Stimulated activated CD8-positive, alpha-beta memory T cell treated with anti-CD3 and anti-CD28 coated beads, Interleukin-4, amount 100 ng/mL, for 48 hours (primary cell): Measurements from ENCODE around the gene PIK3R3.
"Not testable (repeated sequence)": the region's sequence is repeated elsewhere in the genome, so short reads cannot be mapped to it uniquely, and the experiment has no call there.

Experiments
- DNase-seq: peaks from one replicate; pipeline ENCODE4 v3.0.0-alpha.2; 2020

PIK3R3 gene

DNA sequence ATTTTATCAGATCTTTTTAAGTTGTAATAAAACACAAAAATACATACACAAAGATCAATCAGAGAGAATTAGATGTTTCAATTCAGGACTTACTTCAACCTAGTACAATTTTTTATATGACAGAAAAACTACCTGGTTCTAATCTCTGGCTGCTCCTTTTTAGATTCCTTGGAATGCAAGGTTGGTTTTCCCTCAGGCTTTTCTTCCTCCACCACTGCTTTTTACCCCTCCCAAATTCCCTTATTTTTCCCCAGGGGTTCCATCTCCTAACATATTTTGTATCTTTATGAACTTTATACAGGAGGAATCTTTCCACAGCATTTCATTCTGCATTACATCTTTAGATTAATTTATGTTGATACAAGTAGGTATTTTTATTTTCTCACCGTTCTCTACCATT is 33.2 kb downstream of the PIK3R3 start:
- no peak for DNase-seq

DNA sequence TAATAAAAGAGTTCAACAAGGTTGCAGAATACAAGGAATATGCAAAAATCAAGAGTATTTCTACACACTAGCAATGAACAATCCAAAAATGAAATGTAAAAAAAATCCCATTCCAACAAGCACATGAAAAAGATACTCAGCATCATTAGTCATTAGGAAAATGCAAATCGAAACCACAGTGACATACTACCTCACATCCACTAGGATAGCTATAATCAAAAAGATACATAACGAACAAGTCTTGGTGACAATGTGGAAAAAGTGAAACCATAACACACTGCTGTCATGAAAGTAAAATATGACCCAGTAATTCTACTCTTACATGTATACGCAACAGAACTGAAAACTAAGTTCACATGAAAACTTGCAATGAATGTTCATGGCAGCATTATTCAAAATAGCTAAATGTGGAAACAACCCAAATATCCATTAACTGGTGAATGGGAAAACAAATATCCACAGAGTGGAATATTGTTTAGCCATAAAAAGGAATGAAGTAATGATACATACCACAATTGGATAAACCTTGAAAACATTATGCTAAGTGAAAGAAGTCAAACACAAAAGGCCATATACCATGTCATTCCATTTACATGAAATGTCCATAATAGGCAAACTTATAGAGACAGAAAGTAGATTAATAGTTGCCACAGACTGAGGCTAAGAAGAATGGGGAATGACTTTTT is 34.3 kb downstream of the PIK3R3 start:
- DNase-seq: no peak

DNA sequence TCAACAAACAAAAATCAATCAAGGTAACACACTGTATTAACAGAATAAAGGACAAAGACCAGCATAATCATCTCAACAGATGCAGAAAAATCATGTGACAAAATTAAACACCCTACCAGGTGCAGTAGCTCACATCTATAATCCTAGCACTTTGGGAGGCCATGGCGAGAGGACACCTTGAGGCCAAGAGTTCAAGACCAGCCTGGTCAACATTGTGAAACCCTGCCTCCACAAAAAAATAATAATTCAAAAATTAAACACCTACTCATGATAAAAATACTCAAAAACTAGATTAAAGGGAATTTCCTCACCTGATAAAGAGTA is 35.3 kb downstream of the PIK3R3 start:
- no peak for DNase-seq

DNA sequence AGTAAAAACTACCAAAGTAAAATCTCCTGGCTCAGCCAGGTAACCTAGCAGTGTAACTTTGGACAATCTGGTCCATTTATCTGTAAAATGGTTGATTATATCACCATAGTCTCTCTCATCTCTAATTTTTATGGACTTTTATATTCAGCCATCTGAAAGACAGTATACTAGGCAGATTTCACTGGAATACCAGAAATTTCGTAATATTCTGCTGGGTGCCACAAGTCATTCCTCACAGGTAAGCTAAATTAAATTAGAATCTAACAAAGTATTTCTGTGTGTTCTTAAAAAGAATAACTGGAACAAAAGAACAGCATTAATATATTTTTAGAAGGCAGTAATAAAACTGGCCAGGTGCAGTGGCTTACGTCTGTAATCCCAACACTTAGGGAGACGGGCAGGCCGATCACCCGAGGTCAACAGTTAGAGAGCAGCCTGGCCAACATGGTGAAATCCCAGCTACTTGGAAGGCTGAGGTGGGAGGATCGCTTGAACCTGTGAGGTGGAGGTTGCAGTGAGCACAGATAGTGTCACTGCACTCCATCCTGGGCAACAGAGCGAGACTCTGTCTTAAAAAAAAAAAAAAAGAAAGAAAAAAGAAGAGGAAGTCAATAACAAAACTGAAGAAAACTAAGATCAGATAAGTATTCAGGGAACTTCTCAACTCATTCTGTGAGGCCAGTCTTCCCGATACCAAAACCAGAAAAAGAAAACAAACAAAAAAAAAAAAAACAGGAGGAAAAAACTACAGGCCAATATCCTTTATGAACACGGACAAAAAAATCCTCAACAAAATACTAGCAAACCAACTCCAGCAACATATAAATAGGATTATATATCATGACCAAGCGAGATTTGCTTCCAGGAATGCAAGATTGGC is 35.9 kb downstream of the PIK3R3 start:
- no peak for DNase-seq

DNA sequence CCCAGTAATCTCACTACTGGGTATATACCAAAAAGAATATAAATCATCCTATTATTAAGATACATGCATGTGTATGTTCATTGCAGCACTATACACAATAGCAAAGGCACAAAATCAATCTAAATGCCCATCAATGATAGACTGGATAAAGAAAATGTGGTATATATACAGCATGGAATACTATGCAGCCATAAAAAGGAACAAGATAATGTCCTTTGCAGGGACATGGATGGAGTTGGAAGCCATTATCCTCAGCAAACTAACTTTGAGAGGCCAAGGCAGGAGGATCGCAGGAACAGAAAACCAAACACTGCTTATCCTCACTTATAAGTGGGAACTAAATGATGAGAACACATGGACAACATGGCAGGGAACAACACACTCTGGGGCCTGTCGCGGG is 37.3 kb downstream of the PIK3R3 start:
- not testable (repeated sequence) for DNase-seq

DNA sequence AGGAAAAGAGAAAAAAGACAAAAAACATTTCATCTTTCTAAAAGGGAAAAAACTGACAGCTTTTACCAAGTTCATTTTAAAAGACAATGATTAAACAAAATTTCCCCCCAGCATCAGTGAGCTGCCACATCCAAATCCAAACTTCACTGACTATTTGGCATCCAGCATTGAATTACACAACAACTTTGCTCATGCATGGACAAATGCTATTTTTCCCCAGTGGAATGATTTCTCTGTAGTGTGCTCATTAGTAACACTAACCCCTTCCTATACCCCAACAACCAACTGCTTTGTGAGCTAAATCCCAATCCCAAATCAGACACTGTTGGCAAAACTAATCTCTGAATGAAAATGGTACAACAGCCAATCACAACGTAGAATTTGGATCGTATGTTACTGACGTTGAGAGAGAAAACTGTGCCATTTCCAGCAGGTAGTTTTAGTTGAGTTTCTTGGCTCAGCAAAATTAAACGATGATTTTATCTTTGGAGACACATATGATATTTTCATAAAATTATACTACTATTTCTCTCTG is 37.9 kb downstream of the PIK3R3 start:
- DNase-seq: no peak

DNA sequence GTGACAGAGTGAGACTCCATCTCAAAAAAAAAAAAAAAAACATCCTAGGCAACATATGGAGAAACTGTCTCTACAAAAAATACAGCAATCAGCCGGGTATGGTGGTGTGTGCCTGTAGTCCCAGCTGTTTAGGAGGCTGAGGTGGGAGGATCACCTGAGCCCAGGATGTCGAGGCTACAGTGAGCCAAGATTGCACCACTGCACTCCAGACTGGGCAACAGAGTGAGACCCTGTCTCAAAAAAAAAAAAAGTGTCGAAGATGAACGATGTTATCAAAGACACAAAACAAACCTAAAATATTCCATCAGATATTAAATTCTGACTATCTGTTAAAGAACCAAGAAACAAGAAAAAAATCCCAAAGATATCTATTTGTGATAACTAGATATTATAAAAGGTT is 38.6 kb downstream of the PIK3R3 start:
- not testable (repeated sequence) for DNase-seq

DNA sequence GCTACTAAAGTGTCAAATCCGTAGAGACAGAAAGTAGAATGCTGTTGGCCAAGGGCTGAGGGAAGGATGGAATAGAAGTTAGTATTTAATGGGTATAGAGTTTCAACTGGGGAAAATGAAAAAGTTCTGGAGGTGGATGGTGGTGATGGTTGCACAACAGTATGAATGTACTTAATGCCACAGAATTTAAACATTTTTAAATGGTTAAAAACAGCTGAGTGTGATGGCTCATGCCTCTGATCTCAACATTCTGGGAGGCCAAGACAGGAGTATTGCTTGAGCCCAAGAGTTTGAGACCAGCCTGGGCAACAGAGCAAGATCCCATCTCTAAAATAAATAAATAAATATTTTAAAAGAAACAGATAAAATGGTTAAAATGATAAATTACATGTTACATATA is 44.5 kb downstream of the PIK3R3 start:
- DNase-seq: no peak

DNA sequence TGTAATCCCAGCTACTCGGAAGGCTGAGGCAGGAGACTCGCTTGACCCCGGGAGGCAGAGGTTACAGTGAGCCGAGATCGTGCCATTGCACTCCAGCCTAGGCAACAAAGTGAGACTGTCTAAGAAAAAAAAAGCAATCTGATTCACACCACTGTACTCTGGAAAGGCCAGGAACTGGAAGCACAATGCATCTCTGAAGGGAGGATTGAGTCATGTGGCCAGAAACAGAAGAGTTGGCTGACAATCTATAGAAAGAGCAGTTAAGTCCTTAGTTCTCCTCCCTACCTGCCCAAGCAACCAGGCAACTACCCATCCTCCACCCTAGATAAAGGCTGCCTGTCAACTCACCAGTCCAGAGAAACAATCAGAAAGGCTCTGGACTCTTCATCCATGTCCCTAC is 45.9 kb downstream of the PIK3R3 start:
- no peak for DNase-seq

DNA sequence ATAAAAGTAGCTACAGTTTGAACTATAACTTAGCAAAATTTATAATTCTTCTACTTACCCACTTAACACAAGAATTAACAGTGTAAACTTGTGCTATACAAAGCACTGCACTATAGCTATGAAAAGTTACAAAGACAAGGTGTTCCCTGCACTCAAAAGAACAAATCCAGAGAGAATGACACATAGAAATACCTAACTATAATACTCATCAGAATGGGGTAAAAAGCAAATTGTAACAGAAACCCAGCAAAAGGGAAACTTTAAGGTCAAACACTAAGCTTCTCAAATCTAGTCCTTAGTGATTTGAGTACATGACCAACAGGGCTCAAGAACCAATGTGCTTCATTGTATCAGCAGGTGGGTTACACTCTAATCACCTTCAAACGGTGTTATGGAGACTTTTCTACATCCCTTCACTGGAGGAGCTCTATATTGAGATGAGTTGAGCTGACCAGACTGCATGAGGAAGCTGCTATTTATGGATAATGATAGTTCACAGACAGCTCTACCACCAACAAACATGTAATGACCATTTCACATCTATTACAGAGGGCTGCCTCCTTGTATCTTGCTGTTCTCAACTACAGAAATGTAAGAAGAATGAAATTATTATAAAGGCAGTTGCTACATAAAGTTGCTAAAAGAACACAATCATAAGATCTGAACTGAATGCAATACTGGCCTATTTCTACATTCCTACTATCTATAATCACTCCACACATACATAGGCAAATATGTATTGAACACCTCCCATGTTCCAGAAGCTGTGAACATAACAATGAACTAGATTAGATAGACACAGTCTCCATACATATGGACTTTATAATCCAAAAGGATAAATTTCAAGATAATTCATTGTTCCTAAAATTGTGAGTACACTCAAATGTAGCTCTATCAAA is 47.6 kb downstream of the PIK3R3 start:
- no peak for DNase-seq

DNA sequence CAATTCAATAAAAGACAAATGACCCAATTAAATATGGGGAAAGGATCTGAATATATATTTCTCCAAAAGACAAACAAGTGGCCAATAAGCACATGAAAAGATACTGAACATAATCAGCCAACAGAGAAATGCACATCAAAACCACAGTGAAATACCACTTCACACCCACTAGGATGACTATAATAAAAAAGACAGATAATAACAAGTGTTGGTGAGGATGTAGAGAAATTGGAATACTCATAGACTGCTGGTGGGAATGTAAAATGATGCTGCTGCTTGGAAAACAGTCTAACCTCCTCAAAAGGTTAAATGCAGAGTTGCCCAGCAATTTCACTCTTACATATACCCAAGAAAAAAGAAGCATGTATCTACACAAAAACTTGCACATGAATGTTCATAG is 48.9 kb downstream of the PIK3R3 start:
- no peak for DNase-seq

DNA sequence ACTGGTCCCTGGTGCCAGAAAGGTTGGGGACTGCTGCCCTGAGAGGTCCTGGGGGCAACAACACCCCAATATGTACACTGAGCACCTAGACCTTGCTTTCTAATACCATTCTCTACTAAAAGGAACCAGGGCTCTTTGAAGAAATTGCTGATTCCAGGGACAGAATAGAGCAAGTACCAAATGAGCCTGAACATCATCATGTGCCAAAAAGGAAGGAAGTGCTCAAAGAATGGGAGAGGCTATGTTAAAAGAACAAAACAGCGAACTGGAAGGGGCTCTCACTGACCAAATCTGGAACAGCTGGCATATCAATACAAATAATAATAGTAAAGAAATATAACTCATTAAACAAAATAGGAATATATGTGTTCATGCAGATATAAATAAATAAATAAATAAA is 50.8 kb downstream of the PIK3R3 start:
- DNase-seq: no peak

DNA sequence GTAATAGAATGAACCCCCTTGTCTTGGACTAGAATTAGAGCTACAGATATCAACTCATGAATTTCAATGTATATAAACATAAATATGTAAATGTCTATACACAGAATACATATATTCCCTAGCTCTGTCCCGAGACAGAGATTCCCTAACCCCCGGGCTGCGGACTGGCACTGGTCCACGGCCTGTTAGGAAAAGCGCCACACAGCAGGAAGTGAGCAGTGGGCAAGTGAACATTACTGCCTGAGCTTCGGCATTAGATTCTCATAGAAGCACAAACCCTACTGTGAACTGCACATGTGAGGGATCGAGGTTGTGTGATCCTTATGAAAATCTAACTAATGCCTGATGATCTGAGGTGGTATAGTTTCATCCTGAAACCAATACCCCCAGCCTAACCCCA is 51.2 kb downstream of the PIK3R3 start:
- DNase-seq: no peak

DNA sequence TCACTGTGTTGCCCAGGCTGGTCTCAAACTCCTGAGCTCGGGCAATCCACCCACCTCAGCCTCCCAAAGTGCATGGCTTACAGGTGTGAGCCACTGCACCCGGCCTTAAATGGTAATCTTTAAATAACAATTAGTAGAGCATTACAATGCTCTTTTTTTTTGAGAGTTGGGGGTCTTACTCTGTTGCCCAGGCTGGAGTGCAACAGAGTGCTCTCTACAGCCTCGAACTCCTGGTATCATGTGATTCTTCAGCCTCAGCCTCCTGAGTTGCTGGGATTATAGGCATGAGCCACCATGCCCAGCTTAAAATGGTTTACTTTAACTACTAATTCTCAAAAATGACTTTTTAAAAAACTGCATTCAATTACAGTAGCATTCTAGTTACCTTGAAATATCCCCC is 52.2 kb downstream of the PIK3R3 start:
- DNase-seq: no peak

DNA sequence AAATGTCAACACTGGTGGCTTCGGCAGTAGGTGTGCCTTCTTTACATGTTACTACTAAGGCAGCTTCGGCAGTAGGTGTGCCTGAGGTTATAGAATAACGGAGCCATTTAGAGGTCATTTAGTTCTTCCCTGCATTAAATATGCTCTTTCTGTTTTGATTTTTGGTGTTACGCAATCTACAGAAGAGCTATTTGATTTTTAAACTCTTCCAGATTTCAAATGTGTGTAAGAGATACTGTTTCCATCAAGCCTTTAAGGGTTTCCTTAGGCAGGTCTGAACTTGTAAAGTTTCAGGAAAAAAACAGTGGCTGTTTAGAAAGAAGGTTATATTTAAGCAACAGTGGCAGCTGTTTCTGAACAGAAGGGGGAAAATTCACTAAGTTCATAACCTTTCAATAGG is 54.8 kb downstream of the PIK3R3 start:
- no peak for DNase-seq

DNA sequence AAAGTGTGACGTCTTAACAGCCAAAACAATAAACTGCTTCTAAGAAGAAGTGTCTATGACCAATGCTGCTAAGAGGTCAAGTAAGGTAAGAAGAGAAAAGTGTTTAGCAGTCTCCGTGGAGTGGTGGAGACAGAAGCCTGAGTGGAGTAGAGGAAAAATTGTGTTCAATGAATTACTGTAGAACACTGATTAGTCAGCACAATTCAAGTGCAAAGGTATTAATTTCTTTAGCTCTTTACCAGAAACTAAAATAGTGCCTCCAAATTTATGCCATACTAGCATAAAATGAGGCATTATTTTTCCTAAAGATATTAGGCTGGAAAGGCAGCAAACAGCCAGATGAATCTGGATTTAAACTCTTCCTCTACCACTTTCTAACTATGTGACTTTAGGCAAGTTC is 56.1 kb downstream of the PIK3R3 start:
- no peak for DNase-seq

DNA sequence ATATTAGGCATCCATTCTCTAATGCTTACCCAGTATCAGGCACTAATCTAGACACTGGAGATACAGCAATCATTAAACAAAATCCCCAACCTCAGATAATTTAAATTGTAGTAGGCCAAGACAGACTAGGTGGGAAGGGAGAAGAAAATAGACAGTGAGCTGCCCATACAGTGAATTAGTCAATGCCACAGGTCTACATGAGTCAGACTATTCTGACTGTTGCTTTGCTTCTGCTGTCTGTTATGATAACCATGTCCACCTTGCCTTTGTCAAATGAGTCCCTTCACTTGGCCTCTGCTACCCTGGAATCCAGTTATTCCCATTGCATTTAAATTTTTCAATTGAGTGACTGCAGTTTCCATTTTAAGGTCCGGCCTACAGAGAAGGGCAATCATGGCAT is 59.5 kb downstream of the PIK3R3 start:
- DNase-seq: no peak

DNA sequence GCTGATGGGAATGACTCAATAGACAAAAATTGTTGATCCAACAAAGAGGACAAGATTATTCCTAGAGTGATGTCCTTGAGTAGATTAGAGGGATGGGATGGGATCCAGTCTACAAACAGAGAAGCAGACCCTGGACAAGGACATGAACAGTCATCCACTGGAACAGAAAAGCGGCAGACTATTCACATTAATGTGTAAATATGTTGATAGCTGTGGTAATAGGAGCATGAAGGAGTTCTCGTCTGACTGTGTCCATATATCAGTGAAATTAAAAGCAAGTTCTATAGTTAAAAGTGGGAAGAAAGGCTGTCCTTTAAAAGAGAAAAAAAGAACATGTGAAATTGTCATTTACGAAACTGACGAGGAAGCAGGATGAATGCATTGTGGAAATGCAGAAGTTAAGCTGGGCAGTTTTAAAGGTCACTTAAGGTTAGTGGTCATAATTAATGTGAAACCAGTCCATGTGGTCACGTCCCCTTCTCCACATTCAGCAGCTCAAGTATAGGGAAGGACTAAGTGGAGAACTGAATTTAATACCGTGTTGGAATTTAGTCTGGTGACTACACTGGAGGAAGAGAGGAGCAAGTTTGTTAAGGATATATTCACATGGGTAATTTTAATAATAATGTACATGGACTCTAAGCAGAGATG is 62.1 kb downstream of the PIK3R3 start:
- DNase-seq: no peak

DNA sequence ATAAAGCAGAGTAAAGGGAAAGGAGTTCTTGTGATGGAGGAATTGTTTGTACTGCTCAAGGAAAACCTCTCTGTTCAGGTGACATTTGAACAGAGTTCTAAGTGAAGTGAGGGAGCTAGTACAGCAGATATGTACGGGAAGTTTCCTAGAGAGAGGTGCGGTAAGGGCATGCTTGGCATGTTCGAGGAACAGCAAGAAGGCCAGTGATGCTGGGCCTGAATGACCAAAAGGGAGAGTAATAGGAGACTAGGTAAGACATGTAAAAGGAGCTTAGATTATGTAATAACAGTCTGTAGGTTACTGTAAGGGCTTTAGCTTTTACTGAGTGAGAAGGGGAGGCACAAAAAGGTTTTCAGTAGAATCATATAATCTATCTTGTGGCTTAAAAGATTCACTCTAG is 63.9 kb downstream of the PIK3R3 start:
- no peak for DNase-seq

DNA sequence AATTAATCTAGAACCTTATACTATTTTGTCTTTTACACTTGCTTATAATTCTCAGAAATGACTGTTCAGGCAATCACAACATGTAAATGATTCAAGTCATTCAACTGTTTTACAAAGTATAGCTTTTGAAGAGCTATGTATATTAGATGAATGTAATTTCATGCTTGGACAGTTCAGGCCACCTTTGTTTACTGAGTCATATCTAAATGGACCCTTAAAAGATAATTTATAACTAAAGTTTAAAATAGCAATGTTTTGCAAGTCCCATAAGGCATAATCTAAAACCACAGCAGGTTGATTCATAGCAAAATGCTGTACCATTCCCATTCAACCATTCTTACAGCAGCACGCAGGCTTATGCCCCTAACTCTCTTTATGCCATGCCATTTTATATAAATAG is 64.8 kb downstream of the PIK3R3 start:
- DNase-seq: no peak

DNA sequence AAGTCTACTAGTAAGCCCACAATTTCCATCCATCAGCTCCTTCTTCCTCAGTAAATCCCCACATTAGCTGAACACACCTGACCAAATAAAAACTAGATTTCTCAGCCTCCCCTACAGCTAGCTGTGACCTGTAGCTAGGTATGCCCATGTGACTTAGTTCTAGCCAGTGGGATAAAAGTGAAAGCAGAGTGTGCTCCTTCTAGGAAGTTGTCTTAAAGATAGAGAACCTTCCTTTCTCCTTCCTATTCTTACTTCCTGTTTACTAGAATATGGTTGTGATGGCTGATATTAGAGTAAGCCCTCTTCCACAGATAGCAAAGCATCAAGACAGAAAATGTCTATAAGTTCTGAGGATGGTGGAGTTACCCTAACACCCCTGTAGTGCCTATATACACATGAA is 67.0 kb downstream of the PIK3R3 start:
- DNase-seq: no peak

DNA sequence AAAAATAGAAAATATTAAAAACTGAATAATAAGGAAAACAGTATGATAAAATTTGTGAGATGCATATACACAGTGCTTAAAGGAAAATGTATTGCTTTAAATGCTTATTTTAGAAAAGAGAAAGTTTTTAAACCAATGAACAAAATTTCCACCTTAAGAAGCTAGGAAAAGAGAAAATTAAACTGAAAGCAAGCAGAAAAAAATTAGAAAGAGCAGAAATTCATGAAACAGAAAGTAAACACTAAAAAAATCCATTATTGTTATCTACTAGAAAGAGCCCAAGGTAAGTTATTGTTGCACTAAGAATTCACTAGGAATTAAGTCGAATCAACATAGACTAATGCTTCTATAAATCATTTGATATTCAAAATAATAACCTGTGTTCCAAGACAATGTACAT is 67.7 kb downstream of the PIK3R3 start:
- DNase-seq: no peak
